Caco-2 (cell line): Measurements from ENCODE around the gene KRT1. TPM values are rescaled to one million over a fixed set of nuclear protein-coding genes. Genes with fewer than 3 reads are reported as not detected.

Experiments
- BruUV-seq: library from RNA; stranded (reverse); fragments of 400-500 nt; replicated peaks from 2 replicates; lab custom pipeline; 2021; lab: Mats Ljungman, UMichigan
- CTCF ChIA-PET: fragments of 300-600 bp; sonication (Branson Sonifier 250); formaldehyde crosslinking; loops from one replicate; lab custom pipeline; 2022; ENCODE audit warnings: antibody characterized with exemption; lab: Charles Lee
- POLR2A ChIA-PET: fragments of 300-600 bp; sonication (Branson Sonifier 250); formaldehyde crosslinking; loops from one replicate; lab custom pipeline; 2022; ENCODE audit warnings: antibody characterized with exemption; lab: Charles Lee
- DNase-seq, 2 experiments: peaks; one replicate each; pipeline versions ENCODE4 v3.0.0 to v3.0.0-alpha.2; 2020 to 2022
- H3K27me3 ChIP-seq: replicated peaks from 2 replicates; pipeline ENCODE4 v1.6.0; 2011; ENCODE audit warnings: low read length; ENCODE audit not compliant: control insufficient read depth, insufficient read depth
- H3K36me3 ChIP-seq: 2 replicates; pipeline ENCODE4 v1.5.1; 2011; ENCODE audit warnings: low read length; ENCODE audit not compliant: control insufficient read depth, insufficient read depth
- H3K4me1 ChIP-seq: fragments of 250-450 bp; sonication (Bioruptor Pico); 2 replicates; pipeline ENCODE4 v1.5.1; 2020; ENCODE audit warnings: mild to moderate bottlenecking
- H3K4me3 ChIP-seq: 2 replicates; pipeline ENCODE4 v1.5.1; 2011; ENCODE audit warnings: low read depth, mild to moderate bottlenecking, control low read depth, low read length
- H3K9me3 ChIP-seq: fragments of 250-450 bp; sonication (Bioruptor Pico); 2 replicates; pipeline ENCODE4 v1.5.1; 2020; ENCODE audit warnings: mild to moderate bottlenecking, moderate library complexity
- H3K27ac Mint-ChIP-seq: one replicate; pipeline ENCODE4 v1.8.0; 2022; ENCODE audit warnings: mixed read lengths; ENCODE audit not compliant: unreplicated experiment
- H3K27me3 Mint-ChIP-seq: one replicate; pipeline ENCODE4 v1.8.0; 2022; ENCODE audit warnings: mixed read lengths; ENCODE audit not compliant: insufficient read depth, unreplicated experiment
- H3K36me3 Mint-ChIP-seq: one replicate; pipeline ENCODE4 v1.8.0; 2022; ENCODE audit warnings: mild to moderate bottlenecking, mixed read lengths; ENCODE audit not compliant: insufficient read depth, unreplicated experiment
- H3K4me1 Mint-ChIP-seq: one replicate; pipeline ENCODE4 v1.8.0; 2022; ENCODE audit warnings: low read depth, mixed read lengths; ENCODE audit not compliant: unreplicated experiment
- H3K4me3 Mint-ChIP-seq: one replicate; pipeline ENCODE4 v1.8.0; 2022; ENCODE audit warnings: mild to moderate bottlenecking, moderate library complexity, mixed read lengths; ENCODE audit not compliant: unreplicated experiment
- H3K9me3 Mint-ChIP-seq: one replicate; pipeline ENCODE4 v1.8.0; 2022; ENCODE audit warnings: mixed read lengths; ENCODE audit not compliant: unreplicated experiment
- intact Hi-C: fragments of 100-400 bp; cut with micrococcal nuclease; formaldehyde crosslinking; loops from one replicate; pipeline ENCODE4 v1.10.0; 2022; ENCODE audit not compliant: unreplicated experiment
- total RNA-seq: library from RNA; stranded (reverse); gene quantifications from 2 replicates; pipeline ENCODE4 v1.2.3, GENCODE V29; 2022
- TF ChIP-seq, protein P1 (sequence below), 2 experiments: fragments of 200-600 bp in 1 of 2; IDR thresholded peaks; 1 replicate in 1 of 2; 2 replicates in 1 of 2; pipeline versions ENCODE4 v1.5.1 to v1.8.0; 2011 to 2022; ENCODE audit warnings: antibody characterized with exemption in 1 of 2, control low read depth in 1 of 2, inconsistent platforms in 1 of 2, low read depth in 1 of 2, low read length in 1 of 2, mild to moderate bottlenecking in 1 of 2, moderate library complexity in 1 of 2; ENCODE audit not compliant: insufficient read depth in 1 of 2, severe bottlenecking in 1 of 2, unreplicated experiment in 1 of 2

Gene KRT1
- total RNA-seq, 1 experiment from 2014 or later, result 0.20 TPM

- intact Hi-C loops, result no loop called here
Observed at GRCh38 chr12:52679875-52680274, 332 bp downstream of the KRT1 start.

DNA sequence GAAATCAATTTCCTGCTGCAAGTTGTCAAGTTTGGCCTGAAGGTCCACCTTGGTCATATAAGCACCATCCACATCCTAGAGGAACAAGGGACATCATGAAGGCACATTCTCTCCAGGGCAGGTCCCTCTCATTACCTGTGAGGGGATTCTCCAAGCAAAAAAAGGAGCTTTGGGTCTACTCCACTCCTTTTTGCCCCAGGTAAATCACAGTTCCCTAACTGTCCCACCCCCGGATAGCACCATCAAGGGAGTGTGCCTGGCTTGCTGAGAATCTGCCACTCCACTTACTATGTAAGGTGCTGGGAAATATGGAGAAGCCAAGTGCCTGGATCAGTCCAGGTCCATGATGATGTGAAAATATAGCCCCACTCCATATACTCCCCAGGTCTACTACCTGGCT, 2.5 kb downstream of the KRT1 start:
- no peaks in the 10 kb centered on the region for H3K36me3 ChIP-seq
- no peaks in the 10 kb centered on the region for H3K27me3 ChIP-seq
- Mint-ChIP-seq H3K27ac (no peak overlapping the region), H3K4me1 (no peaks in the 10 kb centered on the region), H3K27me3 (peaks cover 9% of the 10 kb centered on the region), H3K9me3 (no peaks in the 10 kb centered on the region), H3K4me3 (no peak overlapping the region), H3K36me3 (no peaks in the 10 kb centered on the region)
- TF ChIP-seq, protein P1, sequence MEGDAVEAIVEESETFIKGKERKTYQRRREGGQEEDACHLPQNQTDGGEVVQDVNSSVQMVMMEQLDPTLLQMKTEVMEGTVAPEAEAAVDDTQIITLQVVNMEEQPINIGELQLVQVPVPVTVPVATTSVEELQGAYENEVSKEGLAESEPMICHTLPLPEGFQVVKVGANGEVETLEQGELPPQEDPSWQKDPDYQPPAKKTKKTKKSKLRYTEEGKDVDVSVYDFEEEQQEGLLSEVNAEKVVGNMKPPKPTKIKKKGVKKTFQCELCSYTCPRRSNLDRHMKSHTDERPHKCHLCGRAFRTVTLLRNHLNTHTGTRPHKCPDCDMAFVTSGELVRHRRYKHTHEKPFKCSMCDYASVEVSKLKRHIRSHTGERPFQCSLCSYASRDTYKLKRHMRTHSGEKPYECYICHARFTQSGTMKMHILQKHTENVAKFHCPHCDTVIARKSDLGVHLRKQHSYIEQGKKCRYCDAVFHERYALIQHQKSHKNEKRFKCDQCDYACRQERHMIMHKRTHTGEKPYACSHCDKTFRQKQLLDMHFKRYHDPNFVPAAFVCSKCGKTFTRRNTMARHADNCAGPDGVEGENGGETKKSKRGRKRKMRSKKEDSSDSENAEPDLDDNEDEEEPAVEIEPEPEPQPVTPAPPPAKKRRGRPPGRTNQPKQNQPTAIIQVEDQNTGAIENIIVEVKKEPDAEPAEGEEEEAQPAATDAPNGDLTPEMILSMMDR (IDR thresholded peaks at IDR 0.05; ENCODE audit: insufficient read depth in 1 of 2, low read depth in 1 of 2, low read length in 1 of 2, severe bottlenecking in 1 of 2, unreplicated experiment in 1 of 2), result no peak
- no peak overlapping the region for H3K4me3 ChIP-seq
- intact Hi-C loops, result no loop called here
- BruUV-seq, result no TSS peak
- H3K4me1 ChIP-seq, result peaks cover 15% of the 10 kb centered on the region
- ChIA-PET CTCF (no interaction called here), POLR2A (no interaction called here)
- no peaks in the 10 kb centered on the region for H3K9me3 ChIP-seq
- DNase-seq, result no peak

More at GRCh38 chr12:52679875-52680274, 332 bp downstream of the KRT1 start:
- 0 out of 2 replicates have a peak, but pooled peaks cover 1% of the 10 kb centered on the region for H3K27me3 ChIP-seq
- Mint-ChIP-seq H3K9me3 (no peaks in the 10 kb centered on the region), H3K4me3 (no peak overlapping the region), H3K27ac (no peak overlapping the region), H3K36me3 (no peaks in the 10 kb centered on the region), H3K4me1 (no peaks in the 10 kb centered on the region), H3K27me3 (peaks cover 19% of the 10 kb centered on the region)
- H3K4me3 ChIP-seq, result no peak overlapping the region
- no peaks in the 10 kb centered on the region for H3K36me3 ChIP-seq
- POLR2A ChIA-PET, result no interaction called here
- no peaks in the 10 kb centered on the region for H3K4me1 ChIP-seq
- no peak for DNase-seq
- CTCF ChIA-PET, result no interaction called here
- H3K9me3 ChIP-seq, result no peaks in the 10 kb centered on the region
- TF ChIP-seq, protein P1 (IDR thresholded peaks at IDR 0.05; ENCODE audit: insufficient read depth in 1 of 2, low read depth in 1 of 2, low read length in 1 of 2, severe bottlenecking in 1 of 2, unreplicated experiment in 1 of 2), result no peak
- BruUV-seq, result no TSS peak

DNA sequence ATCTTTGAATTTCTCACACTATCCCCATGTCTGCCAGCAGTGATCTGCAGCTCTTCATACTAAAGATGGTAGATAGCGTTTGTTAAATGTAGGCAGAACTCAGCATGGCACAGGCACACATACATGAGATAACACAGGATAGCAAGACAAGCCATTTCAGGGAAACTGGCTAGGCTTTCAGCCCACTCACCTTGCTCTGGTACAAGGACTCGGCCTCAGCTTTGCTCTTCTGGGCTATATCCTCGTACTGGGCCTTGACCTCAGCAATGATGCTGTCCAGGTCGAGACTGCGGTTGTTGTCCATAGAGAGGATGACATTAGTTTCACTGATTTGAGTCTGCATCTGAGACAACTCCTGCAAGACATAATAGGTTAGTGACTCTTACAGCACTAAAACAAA, 3.1 kb downstream of the KRT1 start:
- Histone ChIP-seq H3K36me3 (no peaks in the 10 kb centered on the region), H3K4me3 (no peak overlapping the region), H3K9me3 (no peaks in the 10 kb centered on the region), H3K27me3 (no peaks in the 10 kb centered on the region), H3K4me1 (peaks cover 20% of the 10 kb centered on the region)
- ChIA-PET CTCF (no interaction called here), POLR2A (no interaction called here)
- BruUV-seq, result no TSS peak
- no peaks in the 10 kb centered on the region for H3K4me1 Mint-ChIP-seq
- H3K27me3 Mint-ChIP-seq, result peaks cover 7% of the 10 kb centered on the region
- DNase-seq, result no peak
- no peak overlapping the region for H3K4me3 Mint-ChIP-seq
- intact Hi-C loops, result no loop called here
- H3K36me3 Mint-ChIP-seq, result no peaks in the 10 kb centered on the region
- TF ChIP-seq, protein P1 (IDR thresholded peaks at IDR 0.05; ENCODE audit: insufficient read depth in 1 of 2, low read depth in 1 of 2, low read length in 1 of 2, severe bottlenecking in 1 of 2, unreplicated experiment in 1 of 2), result no peak
- H3K27ac Mint-ChIP-seq, result no peak overlapping the region
- no peaks in the 10 kb centered on the region for H3K9me3 Mint-ChIP-seq
